KBM-7 (cell line): Measurements from ENCODE around the gene GDPD4.

Experiments used
- DNase-seq: peaks from one replicate; pipeline ENCODE4 v3.0.0-alpha.2; 2015
- in situ Hi-C: fragments of 300-500 bp; cut with MboI; formaldehyde crosslinking; loops from 2 replicates; pipeline ENCODE4 v1.14.3; 2020; ENCODE audit warnings: low sequenced_read_pairs, low pct_unique_long_range_greater_than_20kb, mixed read lengths

The GDPD4 gene

DNA sequence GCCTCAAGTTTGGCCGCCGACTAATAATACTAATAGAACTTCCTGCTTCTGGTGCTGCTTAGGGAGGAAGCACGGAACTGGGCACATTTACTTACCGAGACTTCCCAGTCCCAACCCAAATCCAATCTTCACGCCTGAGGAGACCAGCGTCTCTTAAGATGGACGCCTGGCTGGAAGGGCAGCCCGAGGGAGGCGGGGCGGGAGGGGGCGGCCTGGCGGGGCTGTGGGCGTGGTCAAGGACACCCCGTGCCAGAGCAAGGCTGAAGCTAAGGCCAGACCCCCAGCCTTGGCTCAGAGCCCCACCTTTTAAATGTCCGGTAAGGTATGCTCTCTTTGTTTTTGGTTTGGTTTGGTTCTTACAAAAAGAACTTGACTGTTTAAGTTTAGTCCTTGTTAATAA lies at the start of gene GDPD4:
TSS of gene GDPD4 (minus strand) at position 177 of the 400 bp plus-strand sequence. CDS start 16,549 bp downstream, outside the sequence.
- DNase-seq: no peak
- in situ Hi-C loops: no loop called here

- no peak for DNase-seq
- in situ Hi-C loops: no loop called here
Observed at GRCh38 chr11:77347948-77348347, 46.5 kb upstream of the GDPD4 start.

- in situ Hi-C loops: no loop called here
- DNase-seq: no peak
Observed at GRCh38 chr11:77346906-77347603, 45.6 kb upstream of the GDPD4 start.

- in situ Hi-C loops: no loop called here
- no peak for DNase-seq
Observed at GRCh38 chr11:77345621-77346020, 44.1 kb upstream of the GDPD4 start.

DNA sequence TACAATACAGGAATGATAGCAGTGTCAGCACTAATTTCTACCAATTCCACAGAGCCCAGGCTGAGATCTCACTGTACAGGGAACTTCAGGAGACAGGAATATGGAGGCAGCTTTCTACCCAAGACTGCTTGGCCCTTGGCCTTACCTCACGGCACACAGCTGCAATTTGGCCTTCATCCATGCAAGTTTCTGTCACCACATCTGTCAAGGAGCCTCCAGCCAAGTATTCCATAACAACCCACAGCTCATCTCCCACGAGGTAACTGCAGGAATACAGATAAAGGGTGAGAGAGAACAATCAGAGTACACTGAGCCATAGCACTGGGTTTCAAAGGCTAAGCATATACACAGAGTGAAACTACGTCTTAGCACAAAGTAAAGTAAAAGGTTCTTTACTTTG lies 39.0 kb upstream of the GDPD4 start:
- in situ Hi-C loops: no loop called here

GRCh38 chr11:77332259-77332658 lies 30.8 kb upstream of the GDPD4 start:
- in situ Hi-C loops: no loop called here
- no peak for DNase-seq

More for the DNA sequence above, 39.0 kb upstream of the GDPD4 start:
- no peak for DNase-seq

DNA sequence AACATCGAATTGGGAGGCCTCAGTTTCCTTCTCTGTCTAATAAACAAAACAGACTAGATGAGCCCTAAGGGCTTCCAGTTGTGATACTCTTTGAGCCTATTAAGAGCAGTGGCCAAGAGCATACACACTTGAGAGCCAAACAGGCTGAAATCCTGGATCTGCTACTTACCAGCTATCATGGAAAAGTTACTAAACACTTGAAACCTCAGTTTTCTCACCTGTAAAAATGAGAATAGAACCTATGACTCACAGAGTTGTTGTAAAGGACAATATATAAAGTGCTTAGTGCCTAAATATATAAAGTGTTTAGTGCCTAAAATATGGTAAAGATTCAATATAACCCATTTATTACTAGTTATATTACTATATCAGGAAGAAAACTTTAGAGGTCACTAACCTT lies 23.7 kb upstream of the GDPD4 start:
- no peak for DNase-seq
- in situ Hi-C loops: no loop called here

DNA sequence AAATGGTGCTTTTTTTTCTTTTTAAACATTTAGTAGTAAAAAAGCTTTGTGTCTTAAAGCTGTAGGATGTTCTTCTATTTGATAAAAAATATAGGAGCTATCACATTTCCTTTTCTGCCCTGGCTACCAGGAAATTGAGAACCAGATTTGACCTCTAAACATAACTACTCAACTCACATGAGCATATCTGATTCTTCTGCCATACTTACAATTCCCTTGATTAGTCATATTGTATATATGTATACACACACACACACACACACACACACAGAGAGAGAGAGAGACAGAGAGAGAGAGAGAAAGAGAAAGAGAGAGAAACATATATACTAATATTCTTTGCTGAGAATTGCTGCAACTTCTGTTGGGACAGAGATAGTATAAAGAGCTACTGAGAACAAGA lies 23.0 kb upstream of the GDPD4 start:
- no peak for DNase-seq
- in situ Hi-C loops: no loop called here

GRCh38 chr11:77322926-77323590 lies 21.6 kb upstream of the GDPD4 start:
- DNase-seq: no peak
- in situ Hi-C loops: no loop called here

DNA sequence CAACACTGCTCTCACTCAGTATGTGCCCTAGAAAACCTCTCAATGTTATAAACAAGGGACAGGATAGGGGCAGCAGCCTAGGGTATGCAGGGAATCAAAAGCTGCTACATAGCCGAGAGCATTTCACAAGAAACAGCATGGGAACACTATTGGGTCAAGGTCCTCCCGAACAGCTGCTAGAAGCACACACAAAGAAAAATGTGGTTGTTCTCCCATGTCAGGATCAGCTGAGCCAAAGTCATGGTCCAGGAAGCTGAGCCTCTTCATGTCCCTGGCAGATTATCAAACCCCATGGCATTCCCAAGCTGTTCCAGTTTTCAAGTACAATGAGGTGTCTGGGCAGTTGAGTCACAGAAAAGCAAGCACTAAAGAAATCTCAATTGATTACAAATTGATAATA lies 21.0 kb upstream of the GDPD4 start:
- in situ Hi-C loops: no loop called here
- no peak for DNase-seq

- in situ Hi-C loops: no loop called here
- no peak for DNase-seq
Observed at GRCh38 chr11:77320351-77320750, 18.9 kb upstream of the GDPD4 start.

DNA sequence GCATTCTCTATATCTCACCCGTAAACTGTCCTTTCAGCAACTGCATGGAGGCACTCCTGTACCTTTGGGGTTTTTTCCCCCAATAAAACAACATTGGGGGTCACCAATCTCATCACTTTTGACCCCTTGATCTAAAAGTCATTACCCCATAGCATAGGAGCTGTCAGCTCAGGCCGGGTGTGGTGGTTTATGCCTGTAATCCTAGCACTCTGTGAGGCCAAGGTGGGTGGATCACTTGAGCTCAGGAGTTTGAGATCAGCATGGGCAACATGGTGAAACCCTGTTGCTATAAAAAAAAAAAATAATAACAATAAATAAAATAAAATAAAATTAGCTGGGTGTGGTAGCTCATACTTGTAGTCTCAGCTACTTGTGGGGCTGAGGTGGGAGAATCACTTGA lies 17.1 kb upstream of the GDPD4 start:
- no peak for DNase-seq
- in situ Hi-C loops: no loop called here

DNA sequence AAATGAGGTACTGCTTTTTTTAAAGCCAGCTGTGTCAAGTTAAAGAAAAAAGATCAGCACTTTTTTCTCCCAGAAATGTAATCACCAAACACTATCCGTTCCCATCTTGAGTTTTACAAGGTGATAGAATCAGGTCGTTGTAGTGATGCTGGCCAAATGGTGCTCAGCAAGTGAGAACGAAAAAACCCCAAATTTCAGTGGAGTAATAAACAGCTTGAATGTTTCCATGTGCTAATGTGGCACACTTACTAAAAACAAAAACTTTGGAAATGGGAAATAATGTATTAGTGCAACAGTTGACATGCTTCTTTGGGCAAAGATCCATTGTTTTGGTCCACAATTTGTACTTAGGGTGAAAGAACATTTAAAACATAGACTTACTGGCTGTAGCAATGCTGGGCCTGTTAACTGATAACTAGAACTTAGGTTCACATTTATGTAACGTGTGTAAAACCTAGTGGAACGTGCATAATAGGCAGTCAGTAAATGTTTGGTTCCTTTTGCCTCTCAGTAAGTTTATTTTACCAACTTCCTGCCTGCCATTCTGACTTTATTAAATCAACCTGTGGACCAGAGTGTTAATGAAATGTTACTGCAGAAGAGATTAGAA lies 15.4 kb upstream of the GDPD4 start:
- in situ Hi-C loops: no loop called here
- DNase-seq: no peak

DNA sequence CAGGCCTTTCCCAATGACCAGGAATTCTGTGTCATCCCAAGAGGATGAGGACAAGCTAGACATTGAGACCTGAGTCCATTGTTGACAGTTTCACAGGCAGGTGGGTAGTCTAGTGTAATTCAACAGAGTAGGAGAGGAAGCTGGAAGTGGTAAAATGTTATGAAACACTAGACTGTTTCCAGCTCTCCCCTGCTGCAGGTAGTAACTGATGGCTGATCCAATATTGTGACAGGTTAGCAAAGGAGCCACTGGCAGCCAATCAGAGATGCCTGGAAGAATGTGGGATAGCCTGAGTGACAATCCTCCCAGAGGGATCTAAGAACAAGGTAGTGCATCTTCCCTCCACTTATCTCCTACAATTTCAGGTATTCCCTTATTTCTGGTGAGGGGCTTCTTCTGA lies 10.6 kb upstream of the GDPD4 start:
- in situ Hi-C loops: no loop called here
- no peak for DNase-seq

DNA sequence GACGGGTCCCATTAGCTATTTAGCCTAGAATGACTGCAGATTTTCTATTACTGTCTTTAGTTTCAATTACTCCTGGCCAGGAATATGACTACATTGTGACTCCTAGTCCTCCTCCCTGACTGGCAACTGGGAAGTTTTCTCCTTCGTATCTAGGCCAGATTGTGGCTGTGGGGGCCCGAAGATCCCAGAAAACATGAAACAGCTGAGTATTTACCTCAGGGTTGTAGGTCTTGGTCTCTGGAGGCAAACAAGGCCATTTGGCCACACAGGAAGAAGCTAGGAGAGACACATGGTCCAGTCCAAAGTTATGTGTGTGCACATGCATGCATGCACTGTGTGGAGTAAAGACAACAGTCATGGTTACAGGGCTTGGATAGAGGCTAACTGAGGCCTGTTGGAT lies 10.2 kb upstream of the GDPD4 start:
- DNase-seq: no peak
- in situ Hi-C loops: no loop called here

GRCh38 chr11:77310721-77311120 lies 9.2 kb upstream of the GDPD4 start:
- no peak for DNase-seq
- in situ Hi-C loops: no loop called here

DNA sequence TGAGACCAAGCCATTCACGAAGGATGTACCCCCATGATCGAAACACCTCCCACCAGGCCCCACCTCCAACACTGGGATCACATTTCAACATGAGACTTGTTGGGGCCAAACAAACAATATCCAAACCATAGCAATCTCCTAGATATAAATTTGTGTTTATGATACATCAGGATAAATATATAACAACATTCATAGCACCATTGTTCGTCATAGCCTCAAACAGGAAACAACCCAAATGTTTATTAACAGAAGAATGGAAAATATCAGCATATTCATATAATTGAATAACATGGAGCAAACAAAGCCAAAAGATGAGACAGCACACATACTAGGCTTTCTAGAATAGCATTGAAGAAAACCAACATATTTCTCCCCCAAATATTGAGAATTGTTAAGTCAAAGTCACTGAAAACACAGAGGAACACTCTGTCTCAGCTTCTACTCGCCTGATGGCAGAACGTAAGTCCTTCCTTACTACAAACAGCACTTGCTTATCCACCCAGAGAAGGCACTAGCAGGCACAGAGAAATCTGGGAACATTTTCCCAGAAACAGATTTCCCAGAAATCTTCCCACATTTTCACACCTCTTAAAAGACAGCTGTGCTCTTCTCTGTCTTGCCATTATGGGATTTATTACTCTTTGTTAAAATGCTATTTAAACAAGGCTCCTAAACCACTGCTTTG lies 8.1 kb upstream of the GDPD4 start:
- DNase-seq: no peak
- in situ Hi-C loops: no loop called here

GRCh38 chr11:77308838-77309237 lies 7.4 kb upstream of the GDPD4 start:
- in situ Hi-C loops: no loop called here
- no peak for DNase-seq

- in situ Hi-C loops: no loop called here
- no peak for DNase-seq
Observed at GRCh38 chr11:77303328-77303727, 1.8 kb upstream of the GDPD4 start.

GRCh38 chr11:77302752-77303151 lies 1.3 kb upstream of the GDPD4 start:
- DNase-seq: no peak
- in situ Hi-C loops: no loop called here
